Spleen (tissue), 11 donors: ENCODE results near the gene NCBP3. TPM values are rescaled to one million over a fixed set of nuclear protein-coding genes. Genes with fewer than 3 reads are reported as not detected.

Source experiments
- DNase-seq: peaks from one replicate; pipeline ENCODE4 v3.0.0-alpha.2; 2020
- H3K27ac ChIP-seq, 8 donors: fragments of 200-600 bp; sonication (generic) in 7 of 8; 1 replicate in 4 of 8; 2 replicates in 4 of 8; pipeline versions ENCODE4 v1.5.0 to v1.8.0; 2016 to 2021; ENCODE audit warnings: inconsistent platforms in 4 of 8, mild to moderate bottlenecking in 4 of 8, moderate library complexity in 1 of 8
- H3K27me3 ChIP-seq, 7 donors: fragments of 200-600 bp; sonication (generic) in 6 of 7; replicated peaks in 1 of 7; 1 replicate in 4 of 7; 2 replicates in 3 of 7; pipeline versions ENCODE4 v1.5.0 to v1.8.0; 2016 to 2021; ENCODE audit warnings: inconsistent platforms in 3 of 7, mild to moderate bottlenecking in 1 of 7
- H3K36me3 ChIP-seq, 6 donors: fragments of 200-600 bp; sonication (generic) in 5 of 6; 1 replicate in 4 of 6; 2 replicates in 2 of 6; pipeline versions ENCODE4 v1.5.0 to v1.8.0; 2016 to 2021; ENCODE audit warnings: inconsistent platforms in 2 of 6
- H3K4me1 ChIP-seq, 6 donors: fragments of 200-600 bp; sonication (generic) in 5 of 6; 1 replicate in 3 of 6; 2 replicates in 3 of 6; pipeline versions ENCODE4 v1.5.0 to v1.8.0; 2016 to 2021; ENCODE audit warnings: inconsistent platforms in 3 of 6
- H3K4me3 ChIP-seq, 8 donors: fragments of 200-600 bp; sonication (generic) in 7 of 8; 1 replicate in 4 of 8; 2 replicates in 4 of 8; pipeline versions ENCODE4 v1.5.0 to v1.8.0; 2016 to 2021; ENCODE audit warnings: inconsistent platforms in 4 of 8, mild to moderate bottlenecking in 4 of 8, moderate library complexity in 2 of 8
- H3K9me3 ChIP-seq, 8 donors: fragments of 200-600 bp; sonication (generic) in 7 of 8; 1 replicate in 4 of 8; 2 replicates in 4 of 8; pipeline versions ENCODE4 v1.5.0 to v1.8.0; 2016 to 2021; ENCODE audit warnings: inconsistent platforms in 4 of 8
- POLR2A ChIP-seq, 3 donors: fragments of 450-650 bp; IDR thresholded peaks; one replicate each; pipeline ENCODE4 v1.5.1; 2017; ENCODE audit warnings: antibody characterized with exemption in 3 of 3, mild to moderate bottlenecking in 1 of 3
- POLR2AphosphoS5 ChIP-seq, 3 donors: sonication (generic); formaldehyde crosslinking; IDR thresholded peaks; one replicate each; pipeline ENCODE4 v1.5.1; 2017; ENCODE audit warnings: antibody characterized with exemption in 3 of 3
- WGBS, 5 donors: extraction: QIAGEN DNeasy Blood & Tissue Kit in 3 of 5; methylation state at CpG; one replicate each; pipeline versions ENCODE4 v1.1.5 to v1.1.7; 2013 to 2018; 5-methylcytosine and 5-hydroxymethylcytosine counted together
- intact Hi-C: fragments of 100-400 bp; cut with DNase I; formaldehyde crosslinking; loops from one replicate; pipeline ENCODE4 v1.15.0; 2023; ENCODE audit warnings: low total_unique reads
- polyA plus RNA-seq, 3 donors: library from polyadenylated mRNA; stranded (reverse); fragments of 200-250 nt; gene quantifications; one replicate each; pipeline ENCODE4 v1.2.1, GENCODE V29; 2013
- total RNA-seq, 7 donors: library from RNA; depleted of rRNA in 3 of 7; stranded (reverse); fragments of >200 nt in 3 of 7; fragmentation: NEBNext Ultra II Directional in 4 of 7; extraction: Animal tissue kit (Norgen Biotek cat#: 25700) in 4 of 7; gene quantifications; one replicate each; pipeline versions ENCODE4 v1.1.0 to v1.2.1, GENCODE V29; 2016 to 2021
- TF ChIP-seq, protein P1 (sequence below), 11 experiments: fragments of 200-600 bp in 7 of 11; fragments of 450-650 bp in 4 of 11; sonication (generic) in 4 of 11; IDR thresholded peaks in 8 of 11; conservative IDR thresholded peaks in 3 of 11; 1 replicate in 7 of 11; 2 replicates in 4 of 11; pipeline versions ENCODE4 v1.4.0 to v1.8.0; 2016 to 2021; ENCODE audit warnings: antibody characterized with exemption in 11 of 11, inconsistent platforms in 4 of 11, mild to moderate bottlenecking in 1 of 11
- donor health status: healthy with polysubstance abuse.
- donor health status: DM: no; HTN: no; CAD: no; lungs with moderate emphysema.
- donor health status: DM: no; HTN: no; CAD: no.
- donor health status: Bipolar disorder and iron deficiency.
- donor health status: healthy.
- donor health status: DM: no; HTN: no; CAD: no.
- donor health status: DM: yes; HTN: yes; CAD: no.

Gene NCBP3
- total and polyA plus RNA-seq, 10 donors = 13.0 to 43.9 (median 32.6) TPM

DNA sequence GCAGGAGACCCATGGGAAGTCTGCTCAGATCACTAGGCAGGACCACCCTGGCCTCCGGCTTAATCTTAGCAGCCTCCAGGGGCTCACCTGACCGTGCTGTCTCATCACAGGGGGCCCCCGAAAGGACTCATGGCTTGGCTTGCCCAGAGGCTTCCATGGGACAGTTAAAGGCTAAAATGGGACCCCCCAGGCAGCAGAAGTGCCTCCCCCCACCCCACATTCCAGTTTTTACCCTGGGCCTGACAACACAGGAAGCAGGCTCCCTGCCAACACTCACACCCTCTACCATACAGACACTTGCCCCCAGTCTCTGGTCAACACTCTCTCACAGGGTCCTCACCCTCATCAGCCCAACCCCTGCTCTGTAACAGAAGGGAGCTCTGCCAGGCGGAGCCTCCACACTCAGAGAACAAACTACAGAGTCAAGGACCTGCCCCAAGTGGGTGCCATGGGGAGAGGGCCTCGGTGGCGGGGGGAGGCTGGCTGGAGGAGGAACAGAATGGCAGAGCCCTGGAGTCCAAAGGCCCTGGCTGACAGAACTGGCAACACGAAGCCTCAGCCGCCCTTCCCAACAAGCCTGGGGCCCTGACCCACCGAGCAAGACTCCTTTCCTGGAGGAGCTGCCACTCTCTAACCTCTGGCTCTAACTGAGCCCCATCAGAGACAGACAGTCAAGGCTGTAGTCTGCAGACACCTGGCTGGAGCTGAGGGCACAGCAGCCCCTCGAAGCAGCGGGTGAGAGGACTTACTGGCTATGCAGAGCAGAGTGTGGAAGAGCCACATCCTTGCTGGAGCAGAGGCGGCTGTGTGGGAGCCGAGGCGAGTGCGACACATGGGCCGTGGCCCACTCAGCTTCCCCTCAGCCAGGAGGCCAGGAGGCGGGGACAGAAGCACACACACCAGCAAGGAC is 45.4 kb downstream of the NCBP3 start, which contains the start of gene ITGAE:
ITGAE (minus strand) TSS at position 827 of the 910 bp plus-strand sequence; CDS start at position 783, 44 bp downstream.
- peak; percentile 77 for DNase-seq
- Histone ChIP-seq H3K36me3 (peaks cover 0 to 6% (median 0%) of the 10 kb centered on the region in 6 donors), H3K27ac (peak within 1 kb of the TSS in 3 of 8 donors; percentile 73 to 83 (median 81)), H3K9me3 (no peaks in the 10 kb centered on the region), H3K4me3 (peak within 1 kb of the TSS in 1 of 8 donors; percentile 25), H3K27me3 (no peaks in the 10 kb centered on the region), H3K4me1 (peaks cover 4 to 83% (median 50%) of the 10 kb centered on the region in 6 donors)
- WGBS, 5 donors = 65 to 86% (median 79%) methylated on average over 12 to 17 of the region's 17 CpGs
- intact Hi-C loops = no loop called here
- no peak for TF ChIP-seq POLR2A (IDR thresholded peaks at IDR 0.05)
- no peak for TF ChIP-seq POLR2AphosphoS5 (IDR thresholded peaks at IDR 0.05)
- TF ChIP-seq, protein P1, sequence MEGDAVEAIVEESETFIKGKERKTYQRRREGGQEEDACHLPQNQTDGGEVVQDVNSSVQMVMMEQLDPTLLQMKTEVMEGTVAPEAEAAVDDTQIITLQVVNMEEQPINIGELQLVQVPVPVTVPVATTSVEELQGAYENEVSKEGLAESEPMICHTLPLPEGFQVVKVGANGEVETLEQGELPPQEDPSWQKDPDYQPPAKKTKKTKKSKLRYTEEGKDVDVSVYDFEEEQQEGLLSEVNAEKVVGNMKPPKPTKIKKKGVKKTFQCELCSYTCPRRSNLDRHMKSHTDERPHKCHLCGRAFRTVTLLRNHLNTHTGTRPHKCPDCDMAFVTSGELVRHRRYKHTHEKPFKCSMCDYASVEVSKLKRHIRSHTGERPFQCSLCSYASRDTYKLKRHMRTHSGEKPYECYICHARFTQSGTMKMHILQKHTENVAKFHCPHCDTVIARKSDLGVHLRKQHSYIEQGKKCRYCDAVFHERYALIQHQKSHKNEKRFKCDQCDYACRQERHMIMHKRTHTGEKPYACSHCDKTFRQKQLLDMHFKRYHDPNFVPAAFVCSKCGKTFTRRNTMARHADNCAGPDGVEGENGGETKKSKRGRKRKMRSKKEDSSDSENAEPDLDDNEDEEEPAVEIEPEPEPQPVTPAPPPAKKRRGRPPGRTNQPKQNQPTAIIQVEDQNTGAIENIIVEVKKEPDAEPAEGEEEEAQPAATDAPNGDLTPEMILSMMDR (IDR thresholded peaks at IDR 0.05 in 8 of 11, conservative IDR thresholded peaks at IDR 0.05 in 3 of 11) = no peak

DNA sequence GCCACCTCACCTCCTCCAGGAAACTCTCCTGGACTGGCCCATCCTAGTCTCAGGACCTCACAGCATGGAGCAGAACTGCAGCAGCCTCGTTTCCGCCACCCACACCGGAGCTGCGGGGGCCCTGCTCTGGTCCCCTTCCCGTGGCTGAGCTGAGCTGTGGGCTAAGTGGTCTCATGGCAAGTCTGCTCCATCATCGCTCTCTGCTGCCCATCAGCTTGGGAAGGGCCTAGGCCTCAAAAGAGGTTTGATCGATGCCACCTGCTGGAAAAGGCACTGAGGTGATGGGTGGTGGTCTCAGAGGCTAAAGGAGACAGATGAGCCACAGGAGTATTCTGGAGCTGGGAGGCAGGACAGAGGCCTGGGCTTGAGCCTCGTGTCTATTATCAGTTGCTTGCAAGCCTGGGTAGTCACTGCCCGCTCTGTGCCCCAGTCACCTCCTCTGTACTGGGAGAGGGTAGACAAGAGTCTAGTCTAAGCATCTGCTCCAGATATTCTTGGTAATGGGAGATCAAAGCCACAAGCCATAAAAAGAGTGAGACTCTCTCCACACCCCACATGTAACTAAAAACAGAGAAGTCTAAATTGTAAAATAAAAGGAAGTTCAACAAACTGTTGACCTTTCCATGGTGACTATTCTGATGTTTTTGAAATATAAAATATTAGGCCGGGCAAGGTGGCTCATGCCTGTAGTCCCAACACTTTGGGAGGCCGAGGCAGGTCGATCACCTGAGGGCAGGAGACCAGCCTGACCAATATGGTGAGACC is 46.7 kb downstream of the NCBP3 start:
- Histone ChIP-seq H3K4me3 (no peak overlapping the region), H3K27ac (peak overlapping the region in 3 of 8 donors; percentile 52 to 73 (median 62)), H3K4me1 (peaks cover 4 to 88% (median 47%) of the 10 kb centered on the region in 6 donors), H3K27me3 (no peaks in the 10 kb centered on the region), H3K36me3 (no peaks in the 10 kb centered on the region), H3K9me3 (no peaks in the 10 kb centered on the region)
- intact Hi-C loops = no loop called here
- WGBS, 5 donors = 78 to 86% (median 83%) methylated on average over 11 to 12 of the region's 12 CpGs
- DNase-seq = no peak
- TF ChIP-seq POLR2AphosphoS5 (IDR thresholded peaks at IDR 0.05) (no peak), POLR2A (IDR thresholded peaks at IDR 0.05) (no peak)
- TF ChIP-seq, protein P1 (IDR thresholded peaks at IDR 0.05 in 8 of 11, conservative IDR thresholded peaks at IDR 0.05 in 3 of 11) = no peak

DNA sequence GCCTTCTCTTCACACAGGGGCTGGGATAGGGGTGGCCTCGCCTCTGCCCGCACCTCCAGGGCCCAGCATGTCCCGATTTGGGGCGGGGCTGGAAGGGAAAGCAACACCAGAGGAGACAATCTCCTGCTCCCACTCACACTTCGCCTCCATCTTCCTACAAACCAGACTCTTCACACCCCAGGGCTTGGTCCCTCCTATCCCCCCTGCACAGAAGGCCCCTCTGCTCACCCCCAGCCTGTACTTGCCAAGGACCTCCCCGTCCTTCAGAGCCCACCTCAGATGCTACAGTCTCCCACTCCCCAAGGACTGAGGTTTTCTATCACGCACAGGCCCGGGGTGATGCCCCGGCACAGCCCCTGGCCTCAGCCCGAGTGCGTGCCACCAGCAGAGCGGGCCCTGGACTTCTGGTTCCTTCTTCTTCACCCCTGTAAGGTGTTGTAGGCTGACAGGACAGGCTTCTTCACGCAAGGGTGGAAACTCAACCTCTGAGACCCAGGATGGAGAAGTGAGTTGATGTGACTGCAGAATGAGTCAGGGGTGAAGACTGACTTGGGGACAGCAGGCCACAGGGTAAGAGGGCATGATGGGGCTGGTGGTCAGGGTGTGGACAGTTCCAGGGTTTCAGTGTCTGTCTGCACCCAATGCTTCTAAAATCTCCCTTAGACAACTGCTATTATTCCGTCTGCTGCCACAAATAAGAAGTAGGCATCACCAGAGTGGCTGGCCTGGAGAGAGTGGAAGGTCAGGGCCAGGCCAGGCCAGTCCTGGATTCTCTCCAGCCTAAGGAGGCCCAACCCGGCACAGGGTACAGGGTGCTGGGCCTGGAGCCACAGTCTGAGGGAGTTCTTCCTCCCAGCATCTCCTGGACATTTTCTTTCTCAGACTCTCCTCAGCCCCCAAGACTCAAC is 47.5 kb downstream of the NCBP3 start:
- Histone ChIP-seq H3K4me3 (peak overlapping the region in 1 of 8 donors; percentile 2), H3K4me1 (peaks cover 4 to 79% (median 41%) of the 10 kb centered on the region in 6 donors), H3K27ac (peak overlapping the region in 3 of 8 donors; percentile 52 to 73 (median 62)), H3K36me3 (no peaks in the 10 kb centered on the region), H3K27me3 (no peaks in the 10 kb centered on the region), H3K9me3 (no peaks in the 10 kb centered on the region)
- 74 to 84% (median 82%) methylated on average over 10 to 15 of the region's 15 CpGs for WGBS, 5 donors
- intact Hi-C loops = no loop called here
- DNase-seq = peak; percentile 79
- TF ChIP-seq POLR2AphosphoS5 (IDR thresholded peaks at IDR 0.05) = peak in 2 of 3 donors; percentile 36 to 40
- no peak for TF ChIP-seq POLR2A (IDR thresholded peaks at IDR 0.05)
- TF ChIP-seq, protein P1 (IDR thresholded peaks at IDR 0.05 in 8 of 11, conservative IDR thresholded peaks at IDR 0.05 in 3 of 11) = no peak
